RWPE2 (cell line): ENCODE measurements around the gene ATF6B.
"Not testable (repeated sequence)": the region's sequence is repeated elsewhere in the genome, so short reads cannot be mapped to it uniquely, and the experiment has no call there.

Experiments used
- ATAC-seq: fragments of 200-7000 bp; cut with Tn5 transposase; 3 replicates; pipeline ENCODE4 v1.9.1; 2021; ENCODE audit warnings: low read depth
- DNase-seq: peaks from one replicate; pipeline ENCODE4 v3.0.0-alpha.2; 2020; ENCODE audit warnings: low spot score
- H3K27ac ChIP-seq: fragments of 450-650 bp; 2 replicates; pipeline ENCODE4 v1.5.1; 2017; ENCODE audit warnings: mild to moderate bottlenecking; ENCODE audit not compliant: poor library complexity, severe bottlenecking
- H3K27me3 ChIP-seq: fragments of 250-450 bp; sonication (Bioruptor Pico); 2 replicates; pipeline ENCODE4 v1.5.1; 2021; ENCODE audit warnings: mild to moderate bottlenecking, moderate library complexity; ENCODE audit not compliant: insufficient read depth, poor library complexity, severe bottlenecking
- H3K36me3 ChIP-seq: fragments of 250-450 bp; sonication (Bioruptor Pico); 2 replicates; pipeline ENCODE4 v1.5.1; 2020; ENCODE audit warnings: low read depth, mild to moderate bottlenecking, moderate library complexity
- H3K4me1 ChIP-seq: fragments of 250-450 bp; sonication (Bioruptor Pico); 2 replicates; pipeline ENCODE4 v1.5.1; 2021; ENCODE audit warnings: mild to moderate bottlenecking, moderate library complexity; ENCODE audit not compliant: insufficient read depth, poor library complexity, severe bottlenecking
- H3K4me3 ChIP-seq: fragments of 250-450 bp; sonication (Bioruptor Pico); 2 replicates; pipeline ENCODE4 v1.5.1; 2021; ENCODE audit warnings: mild to moderate bottlenecking, moderate library complexity; ENCODE audit not compliant: severe bottlenecking
- H3K9me3 ChIP-seq: fragments of 250-450 bp; sonication (Bioruptor Pico); 2 replicates; pipeline ENCODE4 v1.5.1; 2021; ENCODE audit warnings: mild to moderate bottlenecking, moderate library complexity; ENCODE audit not compliant: severe bottlenecking
- TF ChIP-seq, protein P1 (sequence below): fragments of 450-650 bp; IDR thresholded peaks from one replicate; pipeline ENCODE4 v1.5.1; 2017; ENCODE audit warnings: mild to moderate bottlenecking, moderate library complexity; ENCODE audit not compliant: poor library complexity, severe bottlenecking

Gene ATF6B

DNA sequence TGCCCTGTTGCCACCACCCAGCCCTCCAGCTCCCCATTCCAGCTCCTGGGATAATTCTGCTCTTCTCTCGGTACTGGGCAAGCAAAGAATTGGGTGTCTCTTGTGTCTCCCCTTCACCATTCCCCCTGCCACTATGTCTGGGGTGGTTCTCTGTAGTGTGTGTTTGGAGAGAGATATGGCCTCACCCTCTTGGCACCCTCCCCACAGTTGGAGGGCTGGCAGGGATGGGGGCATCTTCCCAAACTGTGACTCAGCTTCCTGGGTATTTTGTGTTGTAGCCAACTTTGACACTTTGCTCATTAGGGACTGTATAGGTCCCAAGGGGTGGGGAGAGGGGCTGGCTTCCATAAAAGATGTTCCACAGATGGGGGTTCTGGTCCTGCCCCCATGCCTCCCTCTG lies 20.6 kb downstream of the ATF6B start:
- Histone ChIP-seq H3K9me3 (no peaks in the 10 kb centered on the region), H3K27ac (peak overlapping the region; percentile 44), H3K36me3 (no peaks in the 10 kb centered on the region), H3K4me3 (no peak overlapping the region), H3K27me3 (no peaks in the 10 kb centered on the region), H3K4me1 (peaks cover 20% of the 10 kb centered on the region)
- DNase-seq (no peak), ATAC-seq (peak; percentile 52)
- TF ChIP-seq, protein P1, sequence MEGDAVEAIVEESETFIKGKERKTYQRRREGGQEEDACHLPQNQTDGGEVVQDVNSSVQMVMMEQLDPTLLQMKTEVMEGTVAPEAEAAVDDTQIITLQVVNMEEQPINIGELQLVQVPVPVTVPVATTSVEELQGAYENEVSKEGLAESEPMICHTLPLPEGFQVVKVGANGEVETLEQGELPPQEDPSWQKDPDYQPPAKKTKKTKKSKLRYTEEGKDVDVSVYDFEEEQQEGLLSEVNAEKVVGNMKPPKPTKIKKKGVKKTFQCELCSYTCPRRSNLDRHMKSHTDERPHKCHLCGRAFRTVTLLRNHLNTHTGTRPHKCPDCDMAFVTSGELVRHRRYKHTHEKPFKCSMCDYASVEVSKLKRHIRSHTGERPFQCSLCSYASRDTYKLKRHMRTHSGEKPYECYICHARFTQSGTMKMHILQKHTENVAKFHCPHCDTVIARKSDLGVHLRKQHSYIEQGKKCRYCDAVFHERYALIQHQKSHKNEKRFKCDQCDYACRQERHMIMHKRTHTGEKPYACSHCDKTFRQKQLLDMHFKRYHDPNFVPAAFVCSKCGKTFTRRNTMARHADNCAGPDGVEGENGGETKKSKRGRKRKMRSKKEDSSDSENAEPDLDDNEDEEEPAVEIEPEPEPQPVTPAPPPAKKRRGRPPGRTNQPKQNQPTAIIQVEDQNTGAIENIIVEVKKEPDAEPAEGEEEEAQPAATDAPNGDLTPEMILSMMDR: no peak

DNA sequence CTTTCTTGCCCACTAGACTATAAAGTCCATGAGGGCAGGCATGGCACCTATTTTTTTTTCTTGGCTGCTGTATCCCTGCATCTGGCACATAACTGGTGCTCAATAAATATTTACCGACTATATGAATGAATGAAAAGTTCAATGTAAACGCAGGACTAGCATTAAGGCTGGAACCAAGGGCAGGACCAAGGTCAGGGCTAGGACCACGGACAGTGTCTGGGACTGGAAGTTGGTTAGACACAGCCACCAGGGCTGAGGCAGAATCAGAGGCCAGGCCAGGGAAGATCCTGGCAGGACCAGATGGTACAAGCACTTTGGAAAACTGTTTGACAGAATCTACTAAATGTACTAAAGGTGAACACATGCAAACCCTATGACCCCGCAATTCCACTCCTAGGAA lies 22.6 kb downstream of the ATF6B start:
- no peaks in the 10 kb centered on the region for H3K9me3 ChIP-seq
- no peaks in the 10 kb centered on the region for H3K27me3 ChIP-seq
- no peak overlapping the region for H3K27ac ChIP-seq
- no peak overlapping the region for H3K4me3 ChIP-seq
- TF ChIP-seq, protein P1: no peak
- H3K36me3 ChIP-seq: no peaks in the 10 kb centered on the region
- DNase-seq (no peak), ATAC-seq (no peak)
- H3K4me1 ChIP-seq: peaks cover 20% of the 10 kb centered on the region

DNA sequence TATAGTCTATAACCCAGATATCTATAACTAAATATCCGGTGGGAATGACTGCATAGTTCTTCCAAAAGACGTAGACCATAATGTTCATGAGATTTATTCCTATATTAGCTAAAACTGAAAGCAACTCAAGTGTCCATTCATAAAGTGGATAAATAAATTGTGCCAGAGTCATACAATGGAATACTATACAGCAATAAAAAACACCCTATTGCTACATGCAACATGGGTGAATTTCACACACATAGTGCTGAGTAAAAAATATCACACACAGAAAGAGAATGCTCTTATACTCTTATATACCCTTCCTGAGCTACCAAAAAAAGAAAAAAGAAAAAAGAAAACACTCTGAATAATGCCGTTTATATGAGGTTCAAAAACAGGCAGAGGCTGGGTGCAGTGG lies 25.8 kb downstream of the ATF6B start:
- ATAC-seq (no peak), DNase-seq (no peak)
- Histone ChIP-seq H3K27me3 (peaks cover 8% of the 10 kb centered on the region), H3K36me3 (no peaks in the 10 kb centered on the region), H3K4me3 (no peak overlapping the region), H3K9me3 (no peaks in the 10 kb centered on the region), H3K4me1 (peaks cover 4% of the 10 kb centered on the region), H3K27ac (no peak overlapping the region)
- TF ChIP-seq, protein P1: no peak

DNA sequence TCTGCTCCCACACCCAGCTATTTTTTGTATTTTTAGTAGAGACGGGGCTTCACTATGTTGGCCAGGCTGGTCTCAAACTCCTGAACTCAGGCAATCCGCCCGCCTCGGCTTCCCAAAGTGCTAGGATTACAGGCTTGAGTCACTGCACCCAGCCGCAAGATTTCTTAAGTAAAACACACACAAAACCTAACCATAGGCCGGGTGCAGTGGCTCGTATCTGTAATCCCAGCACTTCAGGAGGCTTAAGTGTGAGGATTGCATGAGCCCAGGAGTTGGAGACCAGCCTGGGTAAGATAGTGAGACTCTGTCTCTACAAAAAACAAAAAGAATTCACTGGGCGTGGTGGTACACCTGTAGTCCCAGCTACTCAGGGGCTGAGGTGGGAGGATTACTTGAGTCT lies 27.8 kb downstream of the ATF6B start:
- not testable (repeated sequence) for H3K27ac ChIP-seq, H3K4me3 ChIP-seq, H3K36me3 ChIP-seq, H3K4me1 ChIP-seq, H3K9me3 ChIP-seq, ATAC-seq, DNase-seq
- peaks cover 28% of the 10 kb centered on the region for H3K27me3 ChIP-seq

DNA sequence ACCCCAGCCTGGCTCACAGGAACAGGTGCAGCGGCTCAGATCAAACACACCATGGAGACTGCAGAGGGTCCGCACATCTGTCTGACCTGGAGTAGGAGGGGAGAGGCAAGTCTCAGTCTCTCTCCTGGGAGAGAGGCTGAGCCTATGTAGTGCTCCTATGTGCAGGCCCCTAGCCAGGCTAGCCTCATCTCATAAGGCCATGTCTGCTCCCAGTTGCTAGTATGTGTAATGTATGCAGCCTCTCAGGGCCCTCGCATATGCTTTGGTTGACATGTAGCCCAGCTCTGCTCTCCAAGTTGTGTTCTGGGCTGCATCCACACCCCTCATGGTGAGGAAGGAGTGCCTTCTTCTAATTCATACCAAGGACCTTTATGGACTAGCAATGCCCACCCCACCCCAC lies 30.7 kb downstream of the ATF6B start:
- TF ChIP-seq, protein P1: no peak
- peaks cover 30% of the 10 kb centered on the region for H3K27me3 ChIP-seq
- H3K36me3 ChIP-seq: no peaks in the 10 kb centered on the region
- no peak overlapping the region for H3K27ac ChIP-seq
- no peaks in the 10 kb centered on the region for H3K9me3 ChIP-seq
- DNase-seq: no peak
- no peak overlapping the region for H3K4me3 ChIP-seq
- H3K4me1 ChIP-seq: no peaks in the 10 kb centered on the region
- no peak for ATAC-seq
